GM12801 (cell line): ENCODE measurements around the gene LRRC75A.

Source experiments
- TF ChIP-seq, protein P1 (sequence below): IDR thresholded peaks from one replicate; pipeline ENCODE4 v1.5.1; 2011; ENCODE audit warnings: control low read depth; ENCODE audit not compliant: insufficient read length; ENCODE audit errors: extremely low read depth

The LRRC75A gene

DNA sequence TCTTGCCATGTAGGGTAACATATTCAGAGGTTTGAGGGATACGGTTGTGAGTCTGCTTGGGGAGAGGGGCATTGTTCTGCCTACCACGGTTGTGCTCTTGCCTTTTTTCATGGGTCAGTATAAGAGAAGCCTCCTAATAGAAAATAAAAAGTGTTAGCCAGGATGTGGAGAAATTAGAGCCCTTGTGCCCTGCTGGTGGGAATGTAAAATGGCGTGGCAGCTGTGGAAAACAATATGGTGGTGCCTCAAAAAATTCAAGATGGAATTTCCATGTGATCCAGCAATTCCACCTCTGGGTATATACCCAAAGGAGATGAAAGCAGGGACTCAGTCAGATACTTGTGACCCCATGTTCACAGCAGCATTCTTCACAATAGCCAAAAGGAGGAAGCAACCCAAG is 14.2 kb upstream of the LRRC75A start:
- TF ChIP-seq, protein P1, sequence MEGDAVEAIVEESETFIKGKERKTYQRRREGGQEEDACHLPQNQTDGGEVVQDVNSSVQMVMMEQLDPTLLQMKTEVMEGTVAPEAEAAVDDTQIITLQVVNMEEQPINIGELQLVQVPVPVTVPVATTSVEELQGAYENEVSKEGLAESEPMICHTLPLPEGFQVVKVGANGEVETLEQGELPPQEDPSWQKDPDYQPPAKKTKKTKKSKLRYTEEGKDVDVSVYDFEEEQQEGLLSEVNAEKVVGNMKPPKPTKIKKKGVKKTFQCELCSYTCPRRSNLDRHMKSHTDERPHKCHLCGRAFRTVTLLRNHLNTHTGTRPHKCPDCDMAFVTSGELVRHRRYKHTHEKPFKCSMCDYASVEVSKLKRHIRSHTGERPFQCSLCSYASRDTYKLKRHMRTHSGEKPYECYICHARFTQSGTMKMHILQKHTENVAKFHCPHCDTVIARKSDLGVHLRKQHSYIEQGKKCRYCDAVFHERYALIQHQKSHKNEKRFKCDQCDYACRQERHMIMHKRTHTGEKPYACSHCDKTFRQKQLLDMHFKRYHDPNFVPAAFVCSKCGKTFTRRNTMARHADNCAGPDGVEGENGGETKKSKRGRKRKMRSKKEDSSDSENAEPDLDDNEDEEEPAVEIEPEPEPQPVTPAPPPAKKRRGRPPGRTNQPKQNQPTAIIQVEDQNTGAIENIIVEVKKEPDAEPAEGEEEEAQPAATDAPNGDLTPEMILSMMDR, result no peak

DNA sequence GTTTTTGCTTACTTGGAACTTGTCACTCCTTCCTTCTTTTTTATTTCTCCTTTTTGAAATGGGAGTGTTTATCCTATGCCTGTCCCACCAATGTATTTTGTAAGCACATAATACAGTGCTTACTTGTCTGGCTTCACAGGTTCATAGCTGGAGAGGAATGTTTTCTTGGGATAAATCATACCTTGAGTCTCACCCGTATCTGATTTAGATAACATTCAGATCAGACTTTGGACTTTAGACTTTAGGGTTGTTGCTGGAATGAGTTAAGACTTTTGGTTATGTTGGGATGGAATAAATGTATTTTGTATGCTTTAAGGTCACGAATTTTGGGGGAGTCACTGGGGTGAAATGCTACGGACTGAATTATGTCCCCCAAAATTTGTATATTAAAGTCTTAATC is 13.0 kb upstream of the LRRC75A start:
- TF ChIP-seq, protein P1, result no peak

DNA sequence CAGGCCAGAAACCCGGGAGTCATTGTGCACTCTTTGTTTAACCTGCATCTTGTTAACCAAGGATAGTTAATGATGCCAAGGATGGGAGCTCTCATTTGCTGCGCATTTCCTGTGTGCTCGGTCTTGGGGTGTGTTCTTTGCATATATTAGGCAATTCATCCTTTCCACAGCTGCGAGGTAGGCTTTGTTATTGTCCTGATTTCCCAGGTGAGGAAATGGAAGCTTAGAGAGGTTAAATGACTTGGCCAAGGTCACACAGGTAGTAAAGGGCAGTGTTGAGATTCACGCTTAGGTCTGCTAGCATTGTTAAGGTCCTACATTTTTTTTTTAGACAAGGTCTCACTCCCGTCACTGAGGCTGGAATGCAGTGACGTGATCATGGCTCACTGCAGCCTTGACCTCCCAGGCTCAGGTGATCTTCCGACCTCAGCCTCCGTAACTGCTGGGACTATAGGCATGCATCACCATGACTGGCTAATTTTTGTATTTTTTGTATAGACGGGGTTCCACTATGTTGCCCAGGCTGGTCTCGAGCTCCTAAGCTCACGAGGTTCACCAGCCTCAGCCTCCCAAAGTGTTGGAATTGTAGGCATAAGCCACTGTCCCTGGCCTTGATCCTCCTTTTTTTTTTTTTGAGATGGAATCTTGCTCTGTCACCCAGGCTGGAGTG is 5.0 kb upstream of the LRRC75A start:
- TF ChIP-seq, protein P1, result no peak

DNA sequence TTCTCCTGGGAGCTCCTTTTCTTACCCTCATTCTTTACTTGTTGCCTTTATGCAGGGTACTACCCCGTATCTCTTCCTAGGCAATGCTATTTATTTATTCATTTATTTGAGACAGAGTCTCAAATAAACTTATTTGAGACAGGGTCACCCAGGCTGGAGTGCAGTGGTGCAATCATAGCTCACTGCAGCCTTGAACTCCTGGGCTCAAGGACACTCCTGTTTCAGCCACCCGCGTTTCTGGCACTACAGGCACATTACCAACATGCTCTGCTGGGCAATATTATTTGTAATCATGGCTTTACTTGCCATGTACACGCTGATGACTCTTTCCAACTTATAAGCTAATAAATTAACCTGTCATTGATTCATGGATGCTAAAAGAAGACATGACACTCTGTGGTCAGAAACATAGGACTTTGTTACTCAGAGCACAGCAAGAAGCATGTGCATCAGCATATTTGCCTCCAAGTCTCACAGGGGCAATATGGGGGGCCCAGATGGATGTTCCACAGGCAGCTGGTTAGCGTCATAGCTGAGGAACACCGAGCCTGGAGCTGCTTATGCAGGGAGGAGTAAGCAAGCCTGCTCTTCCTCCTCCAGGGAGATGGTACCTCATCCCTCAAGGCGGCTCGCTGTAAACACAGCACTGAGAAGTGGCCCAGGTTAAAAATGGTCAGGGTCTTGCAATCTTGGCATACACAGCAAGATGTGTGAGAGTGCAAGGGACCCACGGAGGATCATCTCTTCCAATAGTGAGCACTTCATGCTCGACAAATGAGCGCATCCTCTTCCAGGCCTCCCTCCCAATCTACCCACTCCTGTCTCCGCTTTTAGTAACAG is 4.2 kb upstream of the LRRC75A start:
- TF ChIP-seq, protein P1, result no peak

DNA sequence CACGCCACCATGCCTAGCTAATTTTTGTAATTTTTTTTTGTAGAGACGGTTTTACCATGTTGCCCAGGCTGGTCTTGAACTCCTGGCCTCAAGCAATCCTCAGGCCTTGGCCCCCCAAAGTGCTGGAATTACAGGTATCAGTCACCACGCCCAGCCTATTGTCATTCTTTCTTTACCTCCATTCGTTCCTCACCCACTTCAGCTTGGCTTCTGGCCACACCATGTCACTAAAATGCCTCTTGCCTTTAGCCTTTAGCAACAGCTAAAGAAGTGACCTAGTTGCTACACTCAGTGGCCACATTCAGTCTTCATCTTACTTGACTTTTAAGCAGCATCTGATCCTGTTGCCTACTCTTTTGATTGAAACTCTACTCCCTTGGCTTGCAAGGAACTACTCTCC is 3.6 kb upstream of the LRRC75A start:
- TF ChIP-seq, protein P1, result no peak

DNA sequence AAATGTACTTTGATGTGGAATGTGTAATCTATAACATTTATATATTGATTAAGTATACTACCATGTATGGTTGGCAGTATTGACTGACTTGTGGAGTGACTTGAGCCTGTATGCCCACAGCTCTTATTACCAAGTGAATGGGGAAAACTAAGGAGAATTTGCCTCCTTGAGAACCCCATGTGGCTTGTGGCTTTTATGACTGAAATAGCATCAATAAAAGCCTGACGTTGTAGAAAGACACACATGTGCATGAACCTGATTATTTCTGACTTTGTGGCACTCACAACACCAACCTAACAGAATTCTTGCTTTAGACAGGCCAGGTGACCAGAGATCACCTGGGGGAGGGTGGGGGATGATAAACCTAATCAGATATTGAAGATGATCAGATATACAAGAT is 2.1 kb upstream of the LRRC75A start:
- TF ChIP-seq, protein P1, result no peak

DNA sequence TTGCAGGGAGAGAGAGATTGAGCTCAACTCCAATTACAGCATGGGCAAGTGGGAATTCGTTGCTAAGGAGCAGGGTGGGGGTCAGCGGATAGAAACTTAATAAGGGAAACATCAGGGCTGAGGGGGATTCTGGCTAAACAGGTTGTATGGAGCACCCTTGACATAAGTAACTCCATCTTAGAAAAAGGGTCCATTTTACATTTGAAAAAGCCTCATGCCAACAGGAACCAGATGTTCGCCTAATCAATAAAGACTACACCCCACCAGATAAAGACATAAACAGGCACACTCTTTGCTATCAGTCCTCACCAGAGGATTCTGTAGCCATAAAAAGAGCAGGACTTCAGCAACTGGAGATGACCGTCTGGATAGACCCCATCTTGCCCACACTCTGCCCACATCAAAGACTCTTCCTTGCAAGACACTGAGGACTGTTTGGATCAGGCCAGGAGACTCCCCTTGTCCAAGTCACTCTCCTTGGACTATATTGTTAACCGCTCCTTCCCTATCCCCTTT is 1.6 kb upstream of the LRRC75A start:
- TF ChIP-seq, protein P1, result no peak
